GM12864 (cell line): ENCODE measurements around the gene ASCC2.
"Not testable (repeated sequence)": the region's sequence is repeated elsewhere in the genome, so short reads cannot be mapped to it uniquely, and the experiment has no call there.

Experiments
- DNase-seq: peaks from one replicate; pipeline ENCODE4 v3.0.0-alpha.2; 2011; ENCODE audit warnings: low read depth
- H3K4me3 ChIP-seq: 2 replicates; pipeline ENCODE4 v1.5.1; 2011; ENCODE audit warnings: mild to moderate bottlenecking, low read depth, low read length, control low read depth
- TF ChIP-seq, protein P1 (sequence below): IDR thresholded peaks from 2 replicates; pipeline ENCODE4 v1.5.1; 2011; ENCODE audit warnings: low read depth, mild to moderate bottlenecking, moderate library complexity, low read length, control low read depth, inconsistent platforms; ENCODE audit errors: missing control alignments

Gene ASCC2

DNA sequence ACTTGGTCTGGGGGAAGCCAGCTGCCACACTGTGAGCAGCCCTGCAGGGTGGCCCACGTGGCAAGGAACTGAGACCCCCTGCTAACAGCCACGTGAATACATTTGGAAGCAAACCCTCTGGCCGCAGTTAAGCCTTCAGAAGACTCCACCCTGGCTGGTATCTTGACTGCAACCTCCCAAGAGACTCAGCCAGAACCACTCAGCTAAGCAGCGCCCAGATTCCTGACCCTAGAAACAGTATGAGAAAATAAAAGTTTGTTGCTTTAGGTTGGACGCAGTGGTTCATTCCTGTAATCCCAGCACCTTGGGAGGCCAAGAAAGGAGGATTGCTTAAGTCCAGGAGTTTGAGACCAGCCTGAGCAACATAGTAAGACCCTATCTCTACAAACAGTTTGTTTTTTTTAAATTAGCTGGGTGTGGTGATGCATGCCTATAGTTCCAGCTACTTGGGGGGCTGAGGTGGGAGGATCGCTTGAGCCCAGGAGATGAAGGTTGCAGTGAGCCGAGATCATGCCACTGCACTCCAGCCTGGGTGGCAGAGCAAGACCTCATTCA lies 79.9 kb downstream of the ASCC2 start:
- H3K4me3 ChIP-seq = no peak overlapping the region
- TF ChIP-seq, protein P1, sequence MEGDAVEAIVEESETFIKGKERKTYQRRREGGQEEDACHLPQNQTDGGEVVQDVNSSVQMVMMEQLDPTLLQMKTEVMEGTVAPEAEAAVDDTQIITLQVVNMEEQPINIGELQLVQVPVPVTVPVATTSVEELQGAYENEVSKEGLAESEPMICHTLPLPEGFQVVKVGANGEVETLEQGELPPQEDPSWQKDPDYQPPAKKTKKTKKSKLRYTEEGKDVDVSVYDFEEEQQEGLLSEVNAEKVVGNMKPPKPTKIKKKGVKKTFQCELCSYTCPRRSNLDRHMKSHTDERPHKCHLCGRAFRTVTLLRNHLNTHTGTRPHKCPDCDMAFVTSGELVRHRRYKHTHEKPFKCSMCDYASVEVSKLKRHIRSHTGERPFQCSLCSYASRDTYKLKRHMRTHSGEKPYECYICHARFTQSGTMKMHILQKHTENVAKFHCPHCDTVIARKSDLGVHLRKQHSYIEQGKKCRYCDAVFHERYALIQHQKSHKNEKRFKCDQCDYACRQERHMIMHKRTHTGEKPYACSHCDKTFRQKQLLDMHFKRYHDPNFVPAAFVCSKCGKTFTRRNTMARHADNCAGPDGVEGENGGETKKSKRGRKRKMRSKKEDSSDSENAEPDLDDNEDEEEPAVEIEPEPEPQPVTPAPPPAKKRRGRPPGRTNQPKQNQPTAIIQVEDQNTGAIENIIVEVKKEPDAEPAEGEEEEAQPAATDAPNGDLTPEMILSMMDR = no peak
- DNase-seq = no peak

DNA sequence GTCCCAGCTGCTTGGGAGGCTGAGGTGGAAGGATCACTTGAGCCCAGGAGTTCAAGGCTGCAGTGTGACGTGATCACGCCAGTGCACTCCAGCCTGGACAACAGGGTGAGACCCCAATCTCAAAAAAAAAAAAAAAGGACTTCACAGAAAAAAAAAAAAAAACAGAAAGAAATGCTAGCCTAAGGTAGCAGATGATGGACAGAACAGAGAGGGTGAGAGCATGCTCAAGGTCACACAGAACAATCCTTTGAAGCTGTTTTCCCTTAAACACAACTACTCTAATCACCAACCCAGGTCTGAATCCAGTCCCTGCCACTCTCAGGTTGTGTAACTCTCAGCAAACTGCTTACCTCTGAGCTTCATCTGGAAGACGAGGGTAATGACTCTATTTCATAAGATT lies 81.0 kb downstream of the ASCC2 start:
- H3K4me3 ChIP-seq = no peak overlapping the region
- TF ChIP-seq, protein P1 = no peak
- DNase-seq = no peak

- TF ChIP-seq, protein P1 = no peak
- no peak for DNase-seq
These were observed 81.7 kb downstream of the ASCC2 start for GRCh38 chr22:29756341-29756740.

DNA sequence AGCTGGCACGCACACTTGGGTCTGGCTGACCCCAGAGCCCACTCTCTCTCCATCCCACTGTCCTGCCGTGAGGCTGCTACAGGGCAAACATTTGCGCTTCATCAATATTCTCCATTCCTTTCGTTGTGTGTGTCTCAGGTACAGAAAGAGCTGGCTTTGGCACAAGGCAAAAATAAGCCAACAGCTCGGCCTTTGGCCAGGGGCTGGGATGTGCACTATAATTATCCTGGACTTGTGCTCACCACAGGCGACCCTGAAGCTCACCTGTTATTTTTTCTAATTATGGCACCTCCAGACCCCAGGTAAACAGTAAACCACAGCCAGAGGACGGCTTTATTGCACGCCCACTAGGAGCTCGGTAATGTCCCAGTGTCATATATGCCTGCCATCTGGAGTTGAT lies 82.2 kb downstream of the ASCC2 start:
- no peak overlapping the region for H3K4me3 ChIP-seq
- DNase-seq = no peak
- TF ChIP-seq, protein P1 = no peak

More at GRCh38 chr22:29756341-29756740, 81.7 kb downstream of the ASCC2 start:
- H3K4me3 ChIP-seq = no peak overlapping the region

DNA sequence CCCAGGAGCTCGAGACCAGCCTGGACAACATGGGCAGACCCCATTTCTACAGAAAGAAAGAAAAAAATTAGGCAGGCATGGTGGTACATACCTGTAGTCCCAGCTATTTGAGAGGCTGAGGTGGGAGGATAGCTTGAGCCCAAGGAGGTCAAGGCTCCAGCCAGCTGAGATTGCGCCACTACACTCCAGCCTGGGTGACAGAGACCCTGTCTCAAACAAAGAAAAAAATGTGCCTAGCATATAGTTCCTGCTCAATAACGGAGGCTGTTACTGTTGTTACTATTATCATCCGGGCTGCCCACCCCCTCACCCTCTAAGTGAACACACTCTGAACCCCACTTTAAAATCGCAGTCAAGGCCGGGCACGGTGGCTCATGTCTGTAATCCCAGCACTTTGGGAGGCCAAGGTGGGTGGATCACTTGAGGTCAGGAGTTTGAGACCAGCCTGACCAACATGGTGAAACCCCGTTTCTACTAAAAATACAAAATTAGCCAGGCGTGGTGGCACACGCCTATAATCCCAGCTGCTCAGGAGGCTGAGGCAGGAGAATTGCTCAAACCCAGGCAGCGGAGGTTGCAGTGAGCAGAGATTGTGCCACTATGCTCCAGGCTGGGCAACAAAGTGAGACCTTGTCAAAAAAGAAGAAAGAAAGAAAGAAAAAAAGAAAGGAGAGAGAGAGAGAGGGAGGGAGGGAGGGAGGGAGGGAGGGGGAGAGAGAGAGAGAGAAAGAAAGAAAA lies 83.2 kb downstream of the ASCC2 start:
- DNase-seq = not testable (repeated sequence)

GRCh38 chr22:29753808-29754657 lies 84.0 kb downstream of the ASCC2 start:
- H3K4me3 ChIP-seq = no peak overlapping the region
- DNase-seq = no peak
- TF ChIP-seq, protein P1 = no peak

More for the DNA sequence above, 83.2 kb downstream of the ASCC2 start:
- H3K4me3 ChIP-seq = not testable (repeated sequence)

GRCh38 chr22:29751669-29752068 lies 86.4 kb downstream of the ASCC2 start:
- no peak for DNase-seq
- H3K4me3 ChIP-seq = no peak overlapping the region
- TF ChIP-seq, protein P1 = no peak
